PC-9 (cell line): ENCODE data around the gene HSD11B1. TPM values are rescaled to one million over a fixed set of nuclear protein-coding genes. Genes with fewer than 3 reads are reported as not detected.

ENCODE experiments used
- BruUV-seq: library from RNA; stranded (reverse); fragments of 400-500 nt; replicated peaks from 2 replicates; lab custom pipeline; 2021; lab: Mats Ljungman, UMichigan
- CTCF ChIA-PET: fragments of 300-600 bp; sonication (Branson Sonifier 250); formaldehyde crosslinking; loops from one replicate; lab custom pipeline; 2022; ENCODE audit warnings: antibody characterized with exemption; lab: Charles Lee
- POLR2A ChIA-PET: fragments of 300-600 bp; sonication (Branson Sonifier 250); formaldehyde crosslinking; loops from one replicate; lab custom pipeline; 2022; ENCODE audit warnings: antibody characterized with exemption; ENCODE audit not compliant: unreplicated experiment; lab: Charles Lee
- DNase-seq, 2 experiments: peaks; one replicate each; pipeline versions ENCODE4 v3.0.0 to v3.0.0-alpha.2; 2015 to 2022; ENCODE audit warnings: mixed read lengths in 1 of 2
- H2AFZ ChIP-seq: fragments of 200-600 bp; sonication (generic); 2 replicates; pipeline ENCODE4 v1.8.1; 2017; ENCODE audit warnings: antibody characterized with exemption
- H3F3A ChIP-seq: fragments of 200-600 bp; sonication (generic); 2 replicates; pipeline ENCODE4 v1.8.1; 2017; ENCODE audit warnings: antibody characterized with exemption, mild to moderate bottlenecking, low read depth; ENCODE audit not compliant: insufficient read depth
- H3K27ac ChIP-seq: fragments of 200-600 bp; sonication (generic); 2 replicates; pipeline ENCODE4 v1.6.1; 2016; ENCODE audit warnings: mixed run types
- H3K27me3 ChIP-seq: fragments of 200-600 bp; sonication (generic); 2 replicates; pipeline ENCODE4 v1.6.1; 2016; ENCODE audit warnings: low read depth, mixed run types; ENCODE audit not compliant: insufficient read depth
- H3K36me3 ChIP-seq: fragments of 200-600 bp; sonication (generic); 2 replicates; pipeline ENCODE4 v1.6.1; 2016; ENCODE audit warnings: low read depth, mixed run types
- H3K4me1 ChIP-seq: fragments of 200-600 bp; sonication (generic); replicated peaks from 2 replicates; pipeline ENCODE4 v1.6.1; 2016; ENCODE audit warnings: mixed run types; ENCODE audit not compliant: insufficient read depth
- H3K4me2 ChIP-seq: fragments of 200-600 bp; sonication (generic); 2 replicates; pipeline ENCODE4 v1.6.1; 2017; ENCODE audit warnings: mixed run types
- H3K4me3 ChIP-seq: fragments of 200-600 bp; sonication (generic); 2 replicates; pipeline ENCODE4 v1.6.1; 2016; ENCODE audit warnings: mixed run types
- H3K79me2 ChIP-seq: fragments of 200-600 bp; sonication (generic); 2 replicates; pipeline ENCODE4 v1.6.1; 2017; ENCODE audit warnings: low read depth, mixed run types
- H3K9me2 ChIP-seq: fragments of 200-600 bp; sonication (generic); 2 replicates; pipeline ENCODE4 v1.8.1; 2017; ENCODE audit warnings: mild to moderate bottlenecking; ENCODE audit not compliant: insufficient read depth
- H3K9me3 ChIP-seq: fragments of 200-600 bp; sonication (generic); 2 replicates; pipeline ENCODE4 v1.8.1; 2016; ENCODE audit warnings: low read depth; ENCODE audit not compliant: insufficient read depth
- H4K20me1 ChIP-seq: fragments of 200-600 bp; sonication (generic); 2 replicates; pipeline ENCODE4 v1.8.1; 2017; ENCODE audit not compliant: insufficient read depth
- EZH2 ChIP-seq: fragments of 200-600 bp; sonication (generic); IDR thresholded peaks from 2 replicates; pipeline ENCODE4 v1.8.0; 2017; ENCODE audit warnings: antibody characterized with exemption, low read depth
- intact Hi-C: fragments of 100-400 bp; cut with micrococcal nuclease; formaldehyde crosslinking; loops from one replicate; pipeline ENCODE4 v1.10.0; 2022; ENCODE audit not compliant: unreplicated experiment
- total RNA-seq: library from RNA; stranded (reverse); gene quantifications from 2 replicates; pipeline ENCODE4 v1.2.3, GENCODE V29; 2021
- TF ChIP-seq, protein P1 (sequence below): fragments of 200-600 bp; sonication (generic); conservative IDR thresholded peaks from 2 replicates; pipeline ENCODE4 v1.6.1; 2017; ENCODE audit warnings: mixed run types, antibody characterized with exemption, mild to moderate bottlenecking, moderate library complexity

Gene HSD11B1
- total RNA-seq, 1 experiment from 2014 or later: not detected

GRCh38 chr1:209710093-209710492, 5.4 kb downstream of the HSD11B1 start:
- POLR2A ChIA-PET: no interaction called here
- Histone ChIP-seq H3K27ac (no peak overlapping the region), H3K9me2 (no peaks in the 10 kb centered on the region), H3K4me1 (peaks cover 1% of the 10 kb centered on the region; the same call in 1 of the 2 replicates), H3K4me3 (no peak overlapping the region), H3K27me3 (no peaks in the 10 kb centered on the region), H3K9me3 (no peaks in the 10 kb centered on the region), H3K4me2 (no peak overlapping the region), H2AFZ (no peak overlapping the region), H3K79me2 (no peaks in the 10 kb centered on the region), H3F3A (no peaks in the 10 kb centered on the region), H4K20me1 (no peaks in the 10 kb centered on the region), H3K36me3 (no peaks in the 10 kb centered on the region)
- no peak for DNase-seq
- CTCF ChIA-PET: no interaction called here
- no TSS peak for BruUV-seq
- TF ChIP-seq, protein P1, sequence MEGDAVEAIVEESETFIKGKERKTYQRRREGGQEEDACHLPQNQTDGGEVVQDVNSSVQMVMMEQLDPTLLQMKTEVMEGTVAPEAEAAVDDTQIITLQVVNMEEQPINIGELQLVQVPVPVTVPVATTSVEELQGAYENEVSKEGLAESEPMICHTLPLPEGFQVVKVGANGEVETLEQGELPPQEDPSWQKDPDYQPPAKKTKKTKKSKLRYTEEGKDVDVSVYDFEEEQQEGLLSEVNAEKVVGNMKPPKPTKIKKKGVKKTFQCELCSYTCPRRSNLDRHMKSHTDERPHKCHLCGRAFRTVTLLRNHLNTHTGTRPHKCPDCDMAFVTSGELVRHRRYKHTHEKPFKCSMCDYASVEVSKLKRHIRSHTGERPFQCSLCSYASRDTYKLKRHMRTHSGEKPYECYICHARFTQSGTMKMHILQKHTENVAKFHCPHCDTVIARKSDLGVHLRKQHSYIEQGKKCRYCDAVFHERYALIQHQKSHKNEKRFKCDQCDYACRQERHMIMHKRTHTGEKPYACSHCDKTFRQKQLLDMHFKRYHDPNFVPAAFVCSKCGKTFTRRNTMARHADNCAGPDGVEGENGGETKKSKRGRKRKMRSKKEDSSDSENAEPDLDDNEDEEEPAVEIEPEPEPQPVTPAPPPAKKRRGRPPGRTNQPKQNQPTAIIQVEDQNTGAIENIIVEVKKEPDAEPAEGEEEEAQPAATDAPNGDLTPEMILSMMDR: no peak
- TF ChIP-seq EZH2: no peak
- intact Hi-C loops: no loop called here

- ChIA-PET POLR2A (no interaction called here), CTCF (no interaction called here)
- Histone ChIP-seq H4K20me1 (no peaks in the 10 kb centered on the region), H3K4me2 (no peak overlapping the region), H3K36me3 (no peaks in the 10 kb centered on the region), H3K4me1 (peaks cover 9% of the 10 kb centered on the region; the same call in 1 of the 2 replicates), H3F3A (no peaks in the 10 kb centered on the region), H3K9me2 (no peaks in the 10 kb centered on the region), H3K27ac (no peak overlapping the region), H3K79me2 (no peaks in the 10 kb centered on the region), H3K4me3 (no peak overlapping the region), H2AFZ (no peak overlapping the region), H3K27me3 (no peaks in the 10 kb centered on the region), H3K9me3 (no peaks in the 10 kb centered on the region)
- TF ChIP-seq, protein P1: no peak
- no peak for TF ChIP-seq EZH2
- DNase-seq: no peak
- intact Hi-C loops: no loop called here
- BruUV-seq: no TSS peak
These were observed 6.2 kb downstream of the HSD11B1 start for GRCh38 chr1:209710847-209711246.

DNA sequence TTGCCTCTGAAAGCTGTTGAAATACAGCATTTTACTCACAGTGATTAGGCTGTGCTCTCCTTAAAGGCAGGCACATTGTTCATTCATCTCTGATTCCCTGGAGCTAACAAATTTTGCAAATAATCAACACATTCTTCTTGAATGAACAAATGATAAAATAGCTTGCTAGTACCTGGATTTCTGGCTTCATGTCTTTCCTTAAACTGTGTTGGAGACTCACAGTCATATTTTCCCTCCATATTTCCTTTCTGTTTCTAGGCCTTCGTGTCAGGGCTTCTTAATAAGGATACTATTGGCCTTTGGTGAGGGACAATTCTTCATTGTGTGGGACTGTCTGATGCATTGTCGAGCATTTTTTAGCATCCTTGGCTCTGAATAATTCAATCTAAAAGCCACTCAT, 9.7 kb downstream of the HSD11B1 start:
- no peaks in the 10 kb centered on the region for H3F3A ChIP-seq
- no peaks in the 10 kb centered on the region for H4K20me1 ChIP-seq
- DNase-seq: no peak
- H3K36me3 ChIP-seq: no peaks in the 10 kb centered on the region
- no peaks in the 10 kb centered on the region for H3K9me3 ChIP-seq
- TF ChIP-seq, protein P1: no peak
- no peak for TF ChIP-seq EZH2
- no peak overlapping the region for H2AFZ ChIP-seq
- intact Hi-C loops: no loop called here
- ChIA-PET POLR2A (no interaction called here), CTCF (no interaction called here)
- H3K27ac ChIP-seq: no peak overlapping the region
- no peaks in the 10 kb centered on the region for H3K27me3 ChIP-seq
- H3K4me3 ChIP-seq: no peak overlapping the region
- no peaks in the 10 kb centered on the region for H3K79me2 ChIP-seq
- peaks cover 9% of the 10 kb centered on the region; the same call in 1 of the 2 replicates for H3K4me1 ChIP-seq
- BruUV-seq: no TSS peak
- H3K9me2 ChIP-seq: no peaks in the 10 kb centered on the region
- no peak overlapping the region for H3K4me2 ChIP-seq
